ENCODE results near the gene PRRT2. TPM values are rescaled to one million over a fixed set of nuclear protein-coding genes. Genes with fewer than 3 reads are reported as not detected.

PRRT2 gene
- total and polyA plus RNA-seq, 2 donors (not counting 3 experiments of a cell fraction or from before 2014, with no cell fraction given): 3.3 TPM

DNA sequence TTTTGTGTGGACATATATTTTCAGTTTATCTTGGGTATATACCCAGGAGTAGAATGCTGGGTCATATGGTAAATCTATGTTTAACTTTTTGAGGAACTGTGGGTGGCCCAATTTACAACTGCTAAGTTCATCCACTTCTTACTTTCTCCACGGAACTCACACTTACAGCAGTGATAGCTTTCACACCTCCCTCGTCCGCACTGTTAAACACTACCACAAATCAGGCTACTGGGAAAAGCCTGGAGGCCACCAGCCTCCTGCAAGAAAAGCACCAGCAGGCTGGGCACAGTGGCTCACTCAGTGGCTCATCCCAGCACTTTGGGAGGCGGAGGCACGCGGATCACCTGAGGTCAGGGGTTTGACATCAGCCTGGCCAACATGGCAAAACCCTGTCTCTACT, 48.7 kb upstream of the PRRT2 start:
- Histone ChIP-seq H3K9me1 (replicated peaks; ENCODE audit: control insufficient read depth, extremely low read depth, insufficient read depth, low read length) (no peaks in the 10 kb centered on the region), H3K9ac (replicated peaks; ENCODE audit: extremely low read depth, insufficient read depth, low read length) (no peak overlapping the region), H3K79me2 (ENCODE audit: control insufficient read depth, insufficient read depth, low read length) (no peaks in the 10 kb centered on the region), H3K4me2 (ENCODE audit: insufficient read depth, low read length) (no peak overlapping the region), H3K36me3 (ENCODE audit: control insufficient read depth in 2 of 2, extremely low read depth in 1 of 2, insufficient read depth in 2 of 2, low read length in 2 of 2) (no peaks in the 10 kb centered on the region), H2AFZ (ENCODE audit: low read depth, low read length) (no peak overlapping the region), H4K20me1 (replicated peaks; ENCODE audit: control insufficient read depth, extremely low read depth, insufficient read depth, low read length) (no peaks in the 10 kb centered on the region), H3K4me1 (ENCODE audit: control insufficient read depth, extremely low read depth, insufficient read depth, low read length) (no peaks in the 10 kb centered on the region), H3K27me3 (ENCODE audit: control insufficient read depth in 2 of 2, insufficient read depth in 2 of 2, low read length in 2 of 2) (no peaks in the 10 kb centered on the region), H3K27ac (ENCODE audit: insufficient read depth, low read depth, low read length) (no peak overlapping the region), H3K9me3 (replicated peaks; ENCODE audit: control insufficient read depth, insufficient read depth, low read length) (no peaks in the 10 kb centered on the region), H3K4me3 (replicated peaks in 1 of 3; ENCODE audit: insufficient read depth in 1 of 3, low read depth in 1 of 3, low read length in 3 of 3) (no peak overlapping the region)
- FAIRE-seq: no peak
- BruUV-seq (replicated peaks): no TSS peak
- POLR2A ChIA-PET: no interaction called here
- DNase-seq (ENCODE audit: low read depth, low spot score): no peak
- CTCF ChIA-PET: no interaction called here
- intact Hi-C loops (cut with micrococcal nuclease): no loop called here
- dilution Hi-C loops (cut with MboI; ENCODE audit: extremely low pct_ligation_motif_present, low sequenced_read_pairs): no loop called here
- TF ChIP-seq, protein P1, sequence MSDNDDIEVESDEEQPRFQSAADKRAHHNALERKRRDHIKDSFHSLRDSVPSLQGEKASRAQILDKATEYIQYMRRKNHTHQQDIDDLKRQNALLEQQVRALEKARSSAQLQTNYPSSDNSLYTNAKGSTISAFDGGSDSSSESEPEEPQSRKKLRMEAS (IDR thresholded peaks at IDR 0.05; ENCODE audit: insufficient read depth, insufficient read length): no peak
- TF ChIP-seq EZH2 (IDR thresholded peaks at IDR 0.05; ENCODE audit: borderline replicate concordance, low read depth, low read length, severe bottlenecking) (no peak), GATA2 (IDR thresholded peaks at IDR 0.05; ENCODE audit: insufficient read depth, insufficient read length, low read depth, low read length) (no peak), POLR2AphosphoS5 (IDR thresholded peaks at IDR 0.05; ENCODE audit: insufficient read depth, low read depth, low read length) (no peak), FOS (IDR thresholded peaks at IDR 0.05; ENCODE audit: borderline replicate concordance, insufficient read depth, low read length) (no peak), POLR2A (IDR thresholded peaks at IDR 0.05; ENCODE audit: low read depth, low read length) (no peak), JUN (IDR thresholded peaks at IDR 0.05; ENCODE audit: borderline replicate concordance, insufficient read depth, insufficient read length, low read depth) (no peak), MYC (IDR thresholded peaks at IDR 0.05; ENCODE audit: low read depth, low read length) (no peak)
- TF ChIP-seq, protein P2, sequence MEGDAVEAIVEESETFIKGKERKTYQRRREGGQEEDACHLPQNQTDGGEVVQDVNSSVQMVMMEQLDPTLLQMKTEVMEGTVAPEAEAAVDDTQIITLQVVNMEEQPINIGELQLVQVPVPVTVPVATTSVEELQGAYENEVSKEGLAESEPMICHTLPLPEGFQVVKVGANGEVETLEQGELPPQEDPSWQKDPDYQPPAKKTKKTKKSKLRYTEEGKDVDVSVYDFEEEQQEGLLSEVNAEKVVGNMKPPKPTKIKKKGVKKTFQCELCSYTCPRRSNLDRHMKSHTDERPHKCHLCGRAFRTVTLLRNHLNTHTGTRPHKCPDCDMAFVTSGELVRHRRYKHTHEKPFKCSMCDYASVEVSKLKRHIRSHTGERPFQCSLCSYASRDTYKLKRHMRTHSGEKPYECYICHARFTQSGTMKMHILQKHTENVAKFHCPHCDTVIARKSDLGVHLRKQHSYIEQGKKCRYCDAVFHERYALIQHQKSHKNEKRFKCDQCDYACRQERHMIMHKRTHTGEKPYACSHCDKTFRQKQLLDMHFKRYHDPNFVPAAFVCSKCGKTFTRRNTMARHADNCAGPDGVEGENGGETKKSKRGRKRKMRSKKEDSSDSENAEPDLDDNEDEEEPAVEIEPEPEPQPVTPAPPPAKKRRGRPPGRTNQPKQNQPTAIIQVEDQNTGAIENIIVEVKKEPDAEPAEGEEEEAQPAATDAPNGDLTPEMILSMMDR (IDR thresholded peaks at IDR 0.05; ENCODE audit: extremely low read depth in 1 of 2, insufficient read depth in 1 of 2, low read depth in 1 of 2, low read length in 2 of 2): no peak

All from endothelial cell of umbilical vein (primary cell).